GM23338 (cell line): ENCODE data around the gene TP73. TPM values are rescaled to one million over a fixed set of nuclear protein-coding genes. Genes with fewer than 3 reads are reported as not detected.

ENCODE experiments used
- ATAC-seq: fragments of 200-7000 bp; cut with Tn5 transposase; 3 replicates; pipeline ENCODE4 v1.9.1; 2020
- DNase-seq: peaks from one replicate; pipeline ENCODE4 v3.0.0-alpha.2; 2015; ENCODE audit warnings: low spot score
- H2AFZ ChIP-seq: fragments of 200-600 bp; sonication (generic); 2 replicates; pipeline ENCODE4 v1.8.0; 2016; ENCODE audit warnings: antibody characterized with exemption, mild to moderate bottlenecking, moderate library complexity
- H3F3A ChIP-seq: fragments of 200-600 bp; sonication (generic); replicated peaks from 2 replicates; pipeline ENCODE4 v1.8.0; 2017; ENCODE audit warnings: antibody characterized with exemption, mixed run types, low read depth
- H3K27ac ChIP-seq: fragments of 200-600 bp; sonication (generic); 2 replicates; pipeline ENCODE4 v1.6.1; 2016; ENCODE audit warnings: low read depth
- H3K27me3 ChIP-seq: fragments of 200-600 bp; sonication (generic); 2 replicates; pipeline ENCODE4 v1.8.0; 2016; ENCODE audit warnings: mild to moderate bottlenecking, mixed run types, moderate library complexity; ENCODE audit not compliant: insufficient read depth
- H3K36me3 ChIP-seq: fragments of 200-600 bp; sonication (generic); 2 replicates; pipeline ENCODE4 v1.8.0; 2016; ENCODE audit warnings: mild to moderate bottlenecking; ENCODE audit not compliant: insufficient read depth
- H3K4me1 ChIP-seq: fragments of 200-600 bp; sonication (generic); 2 replicates; pipeline ENCODE4 v1.8.0; 2016; ENCODE audit warnings: mild to moderate bottlenecking, moderate library complexity; ENCODE audit not compliant: insufficient read depth
- H3K4me2 ChIP-seq: fragments of 200-600 bp; sonication (generic); 2 replicates; pipeline ENCODE4 v1.7.1; 2017; ENCODE audit warnings: mixed run types
- H3K4me3 ChIP-seq: fragments of 200-600 bp; sonication (generic); 2 replicates; pipeline ENCODE4 v1.6.1; 2016; ENCODE audit warnings: mixed run types
- H3K79me2 ChIP-seq: fragments of 200-600 bp; sonication (generic); replicated peaks from 2 replicates; pipeline ENCODE4 v1.8.0; 2017; ENCODE audit warnings: mild to moderate bottlenecking; ENCODE audit not compliant: insufficient read depth
- H3K9me2 ChIP-seq: fragments of 200-600 bp; sonication (generic); 2 replicates; pipeline ENCODE4 v1.8.0; 2017; ENCODE audit not compliant: insufficient read depth
- H4K20me1 ChIP-seq: fragments of 200-600 bp; sonication (generic); replicated peaks from 2 replicates; pipeline ENCODE4 v1.8.0; 2017; ENCODE audit warnings: mild to moderate bottlenecking; ENCODE audit not compliant: insufficient read depth
- H3K27ac Mint-ChIP-seq: 2 replicates; pipeline ENCODE4 v1.8.0; 2020; ENCODE audit warnings: inconsistent platforms, mild to moderate bottlenecking, moderate library complexity, mixed read lengths
- H3K27me3 Mint-ChIP-seq: 3 replicates; pipeline ENCODE4 v1.8.0; 2022; ENCODE audit warnings: low read depth, mild to moderate bottlenecking, moderate library complexity, mixed read lengths, inconsistent platforms; ENCODE audit not compliant: insufficient read depth, poor library complexity
- H3K36me3 Mint-ChIP-seq: 3 replicates; pipeline ENCODE4 v1.8.0; 2021; ENCODE audit warnings: low read depth, mild to moderate bottlenecking, inconsistent platforms, moderate library complexity, mixed read lengths
- H3K4me1 Mint-ChIP-seq: 3 replicates; pipeline ENCODE4 v1.8.0; 2020; ENCODE audit warnings: mild to moderate bottlenecking, inconsistent platforms, mixed read lengths
- H3K4me3 Mint-ChIP-seq: 3 replicates; pipeline ENCODE4 v1.8.0; 2021; ENCODE audit warnings: moderate library complexity, mild to moderate bottlenecking, inconsistent platforms, mixed read lengths
- H3K9me3 Mint-ChIP-seq: 3 replicates; pipeline ENCODE4 v1.8.0; 2020; ENCODE audit warnings: moderate library complexity, mild to moderate bottlenecking, inconsistent platforms, mixed read lengths
- CREB1 ChIP-seq: fragments of 250-450 bp; sonication (Bioruptor Pico); IDR thresholded peaks from 2 replicates; pipeline ENCODE4 v1.5.0; 2020; ENCODE audit warnings: low read depth, mild to moderate bottlenecking, moderate library complexity
- ETS1 ChIP-seq: IDR thresholded peaks from 2 replicates; pipeline ENCODE4 v1.6.1; 2016; ENCODE audit warnings: antibody characterized with exemption
- JUNB ChIP-seq: IDR thresholded peaks from one replicate; pipeline ENCODE4 v1.6.1; 2016; ENCODE audit warnings: antibody characterized with exemption; ENCODE audit not compliant: unreplicated experiment
- polyA plus RNA-seq: library from polyadenylated mRNA; unstranded; fragments of >200 nt; fragmentation: Nextera tagmentation; extraction: Ambion mirVana; gene quantifications from 2 replicates; pipeline ENCODE4 v1.2.1, GENCODE V29; 2016
- total RNA-seq: library from RNA; depleted of rRNA; stranded (reverse); fragments of >200 nt; shearing (Covaris generic); gene quantifications from 2 replicates; pipeline ENCODE4 v1.2.3, GENCODE V29; 2014

The TP73 gene
- total and polyA plus RNA-seq, 2 experiments from 2014 or later, result 1.4 to 3.4 TPM

DNA sequence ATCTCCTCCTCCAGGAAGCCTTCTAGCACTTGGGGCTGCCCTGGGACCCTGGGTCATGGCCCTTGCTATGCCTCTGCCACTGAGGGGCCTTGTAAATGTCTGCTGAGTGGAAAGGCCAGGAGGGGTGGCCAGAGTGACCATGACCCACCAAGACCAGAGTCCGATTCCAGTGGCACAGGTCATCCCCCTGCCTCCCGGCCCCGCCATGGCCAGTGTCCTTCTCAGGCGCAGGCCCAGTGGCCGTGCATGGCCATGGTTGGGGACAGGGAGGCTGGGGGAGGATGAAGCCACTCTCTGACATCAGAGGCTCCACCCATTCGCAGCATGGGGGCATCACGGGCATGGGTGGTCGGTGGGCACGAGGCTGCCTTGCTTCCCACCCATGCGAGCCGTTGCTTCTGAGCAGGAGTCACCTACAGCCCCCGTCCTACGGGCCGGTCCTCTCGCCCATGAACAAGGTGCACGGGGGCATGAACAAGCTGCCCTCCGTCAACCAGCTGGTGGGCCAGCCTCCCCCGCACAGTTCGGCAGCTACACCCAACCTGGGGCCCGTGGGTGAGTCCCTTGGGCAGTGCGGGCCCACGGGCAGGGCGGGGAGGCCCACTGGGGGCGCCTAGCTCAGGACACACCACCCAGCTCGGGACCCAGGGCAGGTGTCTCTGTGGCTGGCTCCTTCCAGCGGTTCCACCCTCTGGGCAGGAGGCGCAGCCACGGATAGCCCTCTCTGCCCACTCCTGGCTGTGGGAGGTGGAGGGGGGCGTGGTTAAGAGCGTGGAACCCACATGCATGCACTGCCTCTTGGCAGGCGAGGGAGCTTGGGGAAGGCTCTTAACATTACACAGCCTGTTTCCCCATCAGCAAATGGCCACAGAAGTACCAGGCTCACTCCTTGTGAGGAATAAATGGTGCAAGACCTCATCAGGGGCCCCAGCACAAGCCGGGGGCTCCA is 77.6 kb downstream of the TP73 start:
- DNase-seq, result no peak
- Histone ChIP-seq H3K9me2 (no peaks in the 10 kb centered on the region), H3K27ac (no peak overlapping the region), H2AFZ (no peak overlapping the region), H3K27me3 (no peaks in the 10 kb centered on the region), H4K20me1 (no peaks in the 10 kb centered on the region; the same call in 1 of the 2 replicates), H3F3A (0 out of 2 replicates have a peak, but pooled peaks cover 3% of the 10 kb centered on the region), H3K4me3 (no peak overlapping the region), H3K4me2 (no peak overlapping the region), H3K4me1 (peaks cover 12% of the 10 kb centered on the region; the same call in 1 of the 2 replicates), H3K79me2 (no peaks in the 10 kb centered on the region), H3K36me3 (no peaks in the 10 kb centered on the region)
- peaks cover 9% of the 10 kb centered on the region for H3K27me3 Mint-ChIP-seq
- ATAC-seq, result no peak
- no peaks in the 10 kb centered on the region for H3K36me3 Mint-ChIP-seq
- TF ChIP-seq ETS1 (no peak), CREB1 (CRISPR knock-in tag) (no peak)
- H3K9me3 Mint-ChIP-seq, result 0 out of 3 replicates have a peak, but pooled peaks cover 2% of the 10 kb centered on the region
- H3K4me3 Mint-ChIP-seq, result no peak overlapping the region
- peaks cover 12% of the 10 kb centered on the region for H3K4me1 Mint-ChIP-seq
- no peak overlapping the region for H3K27ac Mint-ChIP-seq

DNA sequence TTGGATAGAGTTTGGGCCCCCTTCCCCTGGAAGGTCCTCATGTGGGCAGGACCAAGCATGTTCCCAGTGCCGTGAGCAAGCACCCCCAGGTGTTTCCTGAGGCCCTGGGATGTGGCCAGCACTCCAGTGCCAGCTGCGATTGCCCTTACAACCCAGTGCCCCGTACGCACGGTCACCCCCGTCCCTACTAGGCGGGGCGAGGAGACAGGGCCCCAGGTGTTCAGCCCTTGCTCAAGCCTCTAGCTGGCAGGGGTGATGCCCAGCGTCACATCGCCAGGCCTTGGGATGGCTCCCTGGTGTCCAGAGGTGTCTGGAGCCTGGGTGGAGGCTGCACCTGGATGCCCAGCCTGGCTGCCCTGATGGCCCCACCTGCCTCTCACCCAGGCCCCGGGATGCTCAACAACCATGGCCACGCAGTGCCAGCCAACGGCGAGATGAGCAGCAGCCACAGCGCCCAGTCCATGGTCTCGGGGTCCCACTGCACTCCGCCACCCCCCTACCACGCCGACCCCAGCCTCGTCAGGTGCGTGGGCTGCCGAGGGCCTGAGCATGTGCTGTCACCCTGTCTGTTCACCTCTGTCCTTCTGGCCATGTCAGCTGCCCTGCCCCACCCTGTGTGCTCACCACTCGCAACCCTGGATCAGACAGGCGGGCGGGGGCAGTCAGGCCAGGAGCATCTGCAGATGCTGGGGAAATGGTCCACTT is 78.4 kb downstream of the TP73 start:
- no peaks in the 10 kb centered on the region for H3K79me2 ChIP-seq
- H3K4me2 ChIP-seq, result no peak overlapping the region
- Mint-ChIP-seq H3K27me3 (peaks cover 9% of the 10 kb centered on the region), H3K9me3 (0 out of 3 replicates have a peak, but pooled peaks cover 2% of the 10 kb centered on the region), H3K36me3 (peaks cover under 1% of the 10 kb centered on the region; the same call in 1 of the 3 replicates), H3K4me1 (peaks cover 12% of the 10 kb centered on the region), H3K4me3 (no peak overlapping the region), H3K27ac (no peak overlapping the region)
- peaks cover 12% of the 10 kb centered on the region; the same call in 1 of the 2 replicates for H3K4me1 ChIP-seq
- H3K4me3 ChIP-seq, result no peak overlapping the region
- H2AFZ ChIP-seq, result no peak overlapping the region
- TF ChIP-seq JUNB, result no peak
- TF ChIP-seq ETS1, result no peak
- DNase-seq (no peak), ATAC-seq (no peak)
- no peaks in the 10 kb centered on the region; the same call in 1 of the 2 replicates for H4K20me1 ChIP-seq
- no peaks in the 10 kb centered on the region for H3K36me3 ChIP-seq
- H3F3A ChIP-seq, result 0 out of 2 replicates have a peak, but pooled peaks cover 3% of the 10 kb centered on the region
- no peak overlapping the region for H3K27ac ChIP-seq
- no peaks in the 10 kb centered on the region for H3K9me2 ChIP-seq
- no peaks in the 10 kb centered on the region for H3K27me3 ChIP-seq
